DND-41 (cell line): ENCODE data around the gene ADD2.

Source experiments
- CTCF ChIP-seq: IDR thresholded peaks from 2 replicates; pipeline ENCODE4 v1.5.1; 2012; ENCODE audit warnings: borderline replicate concordance, low read length, moderate library complexity, mild to moderate bottlenecking; ENCODE audit not compliant: poor library complexity, severe bottlenecking; ENCODE audit errors: extremely low read depth
- EZH2 ChIP-seq: IDR thresholded peaks from 3 replicates; pipeline ENCODE4 v1.6.1; 2012; ENCODE audit warnings: borderline replicate concordance, low read depth, mild to moderate bottlenecking, moderate library complexity, low read length, inconsistent platforms; ENCODE audit not compliant: severe bottlenecking

GRCh38 chr2:70735071-70735470, 32.9 kb downstream of the ADD2 start:
- TF ChIP-seq CTCF, result no peak
- no peak for TF ChIP-seq EZH2
